Effector memory CD8-positive, alpha-beta T cell (primary cell): Measurements from ENCODE around the gene ZBED4.

Experiments
- ATAC-seq: fragments of 150-1000 bp; cut with Tn5 transposase; replicated peaks from 2 replicates; pipeline ENCODE4 v1.10.0; 2021; ENCODE audit warnings: mild to moderate bottlenecking, moderate library complexity
- DNase-seq, 3 experiments: peaks; one replicate each; pipeline ENCODE4 v3.0.0; 2021
- H3K27ac Mint-ChIP-seq, 2 donors: one replicate each; pipeline ENCODE4 v1.8.0; 2022; ENCODE audit warnings: mild to moderate bottlenecking in 2 of 2, mixed read lengths in 2 of 2, moderate library complexity in 2 of 2
- H3K27me3 Mint-ChIP-seq, 2 donors: one replicate each; pipeline ENCODE4 v1.8.0; 2022; ENCODE audit warnings: mixed read lengths in 2 of 2
- H3K36me3 Mint-ChIP-seq: one replicate; pipeline ENCODE4 v1.8.0; 2022; ENCODE audit warnings: mild to moderate bottlenecking, moderate library complexity, mixed read lengths; ENCODE audit not compliant: insufficient read depth
- H3K4me1 Mint-ChIP-seq, 2 donors: one replicate each; pipeline ENCODE4 v1.8.0; 2022; ENCODE audit warnings: low read depth in 2 of 2, mixed read lengths in 2 of 2
- H3K4me3 Mint-ChIP-seq, 2 donors: one replicate each; pipeline ENCODE4 v1.8.0; 2022; ENCODE audit warnings: mild to moderate bottlenecking in 2 of 2, mixed read lengths in 2 of 2, moderate library complexity in 2 of 2
- H3K9me3 Mint-ChIP-seq, 2 donors: one replicate each; pipeline ENCODE4 v1.8.0; 2022; ENCODE audit warnings: mixed read lengths in 2 of 2

The ZBED4 gene

GRCh38 chr22:49930596-49931412 is 77.2 kb downstream of the ZBED4 start:
- Mint-ChIP-seq H3K36me3 (peaks cover 7% of the 10 kb centered on the region), H3K9me3 (no peaks in the 10 kb centered on the region), H3K27me3 (no peaks in the 10 kb centered on the region), H3K27ac (no peak overlapping the region), H3K4me1 (peaks cover 16 to 21% of the 10 kb centered on the region in 2 donors), H3K4me3 (no peak overlapping the region)
- DNase-seq = no peak
- peak; percentile 1 for ATAC-seq

- no peak for DNase-seq
- peaks cover 7% of the 10 kb centered on the region for H3K36me3 Mint-ChIP-seq
- no peaks in the 10 kb centered on the region for H3K27me3 Mint-ChIP-seq
- no peaks in the 10 kb centered on the region for H3K9me3 Mint-ChIP-seq
- H3K4me1 Mint-ChIP-seq = peaks cover 12 to 19% of the 10 kb centered on the region in 2 donors
- peak overlapping the region; percentile 70 to 90 for H3K27ac Mint-ChIP-seq
- no peak for ATAC-seq
- peak overlapping the region in 1 of 2 donors; percentile 54 for H3K4me3 Mint-ChIP-seq
Measured at GRCh38 chr22:49933236-49934159, 79.9 kb downstream of the ZBED4 start.

- H3K27ac Mint-ChIP-seq = peak overlapping the region; percentile 41 to 70
- H3K4me1 Mint-ChIP-seq = peaks cover 12 to 19% of the 10 kb centered on the region in 2 donors
- peak overlapping the region; percentile 47 to 54 for H3K4me3 Mint-ChIP-seq
- peak in 1 of 3 experiments; percentile 39 for DNase-seq
- H3K27me3 Mint-ChIP-seq = no peaks in the 10 kb centered on the region
- peak; percentile 3 for ATAC-seq
- H3K36me3 Mint-ChIP-seq = peaks cover 7% of the 10 kb centered on the region
- H3K9me3 Mint-ChIP-seq = no peaks in the 10 kb centered on the region
Measured at GRCh38 chr22:49934160-49934890, 80.7 kb downstream of the ZBED4 start.

GRCh38 chr22:49934891-49935557 is 81.4 kb downstream of the ZBED4 start:
- Mint-ChIP-seq H3K4me1 (peaks cover 12 to 20% of the 10 kb centered on the region in 2 donors), H3K9me3 (no peaks in the 10 kb centered on the region), H3K27me3 (no peaks in the 10 kb centered on the region), H3K27ac (peak overlapping the region in 1 of 2 donors; percentile 41), H3K36me3 (peaks cover 7% of the 10 kb centered on the region), H3K4me3 (peak overlapping the region; percentile 47 to 54)
- DNase-seq (peak; percentile 62 to 69 (median 66)), ATAC-seq (peak; percentile 22)

- H3K9me3 Mint-ChIP-seq = no peaks in the 10 kb centered on the region
- no peaks in the 10 kb centered on the region for H3K27me3 Mint-ChIP-seq
- peak overlapping the region; percentile 87 for H3K27ac Mint-ChIP-seq
- DNase-seq (no peak), ATAC-seq (no peak)
- H3K36me3 Mint-ChIP-seq = peaks cover 7% of the 10 kb centered on the region
- peaks cover 12 to 20% of the 10 kb centered on the region in 2 donors for H3K4me1 Mint-ChIP-seq
- peak overlapping the region; percentile 73 to 74 for H3K4me3 Mint-ChIP-seq
Measured at GRCh38 chr22:49935561-49935960, 81.9 kb downstream of the ZBED4 start.

GRCh38 chr22:49936018-49936972 is 82.7 kb downstream of the ZBED4 start:
- H3K36me3 Mint-ChIP-seq = peaks cover 7% of the 10 kb centered on the region
- H3K4me3 Mint-ChIP-seq = peak overlapping the region; percentile 73 to 74
- peak; percentile 82 for ATAC-seq
- peak; percentile 84 to 86 (median 86) for DNase-seq
- peaks cover 8 to 17% of the 10 kb centered on the region in 2 donors for H3K4me1 Mint-ChIP-seq
- no peaks in the 10 kb centered on the region for H3K27me3 Mint-ChIP-seq
- peak overlapping the region; percentile 87 for H3K27ac Mint-ChIP-seq
- H3K9me3 Mint-ChIP-seq = no peaks in the 10 kb centered on the region

- Mint-ChIP-seq H3K4me1 (peaks cover 8 to 17% of the 10 kb centered on the region in 2 donors), H3K9me3 (no peaks in the 10 kb centered on the region), H3K27ac (peak overlapping the region; percentile 87), H3K4me3 (peak overlapping the region; percentile 73 to 74), H3K27me3 (no peaks in the 10 kb centered on the region), H3K36me3 (peaks cover 7% of the 10 kb centered on the region)
- no peak for ATAC-seq
- DNase-seq = no peak
Measured at GRCh38 chr22:49936973-49937757, 83.5 kb downstream of the ZBED4 start.

- Mint-ChIP-seq H3K9me3 (no peaks in the 10 kb centered on the region), H3K4me1 (peaks cover 5 to 17% of the 10 kb centered on the region in 2 donors), H3K4me3 (peak overlapping the region in 1 of 2 donors; percentile 58), H3K27me3 (no peaks in the 10 kb centered on the region), H3K36me3 (peaks cover 6% of the 10 kb centered on the region), H3K27ac (peak overlapping the region; percentile 10 to 87)
- no peak for DNase-seq
- ATAC-seq = no peak
Measured at GRCh38 chr22:49937758-49938564, 84.3 kb downstream of the ZBED4 start.

GRCh38 chr22:49938565-49939136 is 85.0 kb downstream of the ZBED4 start:
- Mint-ChIP-seq H3K27ac (peak overlapping the region in 1 of 2 donors; percentile 10), H3K4me3 (no peak overlapping the region), H3K9me3 (no peaks in the 10 kb centered on the region), H3K27me3 (no peaks in the 10 kb centered on the region), H3K36me3 (peaks cover 2% of the 10 kb centered on the region), H3K4me1 (peaks cover 0 to 12% of the 10 kb centered on the region in 2 donors)
- ATAC-seq (no peak), DNase-seq (no peak)
